ENCODE data around the gene ZC3H10.
"Not testable (repeated sequence)": the region's sequence is repeated elsewhere in the genome, so short reads cannot be mapped to it uniquely, and the experiment has no call there.

Gene ZC3H10

GRCh38 chr12:56156464-56157200, 38.6 kb downstream of the ZC3H10 start:
- DNase-seq: not testable (repeated sequence)

GRCh38 chr12:56157201-56158028, 39.3 kb downstream of the ZC3H10 start:
- DNase-seq: peak; percentile 90

- DNase-seq: peak; percentile 87
Observed at GRCh38 chr12:56158029-56158925, 40.2 kb downstream of the ZC3H10 start, which contains the start of gene MYL6. MYL6 (plus strand) TSS chr12:56158359; CDS start chr12:56158402, 43 bp downstream.

GRCh38 chr12:56158926-56159461, 40.9 kb downstream of the ZC3H10 start:
- peak; percentile 51 for DNase-seq

GRCh38 chr12:56159482-56160192, 41.6 kb downstream of the ZC3H10 start:
- DNase-seq: peak; percentile 32

- DNase-seq: no peak
Observed at GRCh38 chr12:56160193-56160763, 42.2 kb downstream of the ZC3H10 start.

GRCh38 chr12:56160894-56161689, 43.0 kb downstream of the ZC3H10 start:
- DNase-seq: no peak

- DNase-seq: no peak
Observed at GRCh38 chr12:56161690-56162351, 43.8 kb downstream of the ZC3H10 start.

- no peak for DNase-seq
Observed at GRCh38 chr12:56162468-56163290, 44.6 kb downstream of the ZC3H10 start.

- DNase-seq: no peak
Observed at GRCh38 chr12:56163533-56164344, 45.7 kb downstream of the ZC3H10 start.

- DNase-seq: no peak
Observed at GRCh38 chr12:56164345-56164729, 46.3 kb downstream of the ZC3H10 start.

GRCh38 chr12:56165369-56165768, 47.3 kb downstream of the ZC3H10 start:
- DNase-seq: no peak

- no peak for DNase-seq
Observed at GRCh38 chr12:56169229-56169759, 51.2 kb downstream of the ZC3H10 start.

GRCh38 chr12:56172839-56173238, 54.8 kb downstream of the ZC3H10 start:
- DNase-seq: no peak

Measured in retina (tissue), 1 donor.